Measurements from ENCODE around the gene PRKCE. TPM values are rescaled to one million over a fixed set of nuclear protein-coding genes. Genes with fewer than 3 reads are reported as not detected.

The PRKCE gene
- total and polyA plus RNA-seq, 2 of the 8 experiments (the other 6 are each of a cell fraction or from before 2014, with no cell fraction given): 0.54 to 2.1 TPM

DNA sequence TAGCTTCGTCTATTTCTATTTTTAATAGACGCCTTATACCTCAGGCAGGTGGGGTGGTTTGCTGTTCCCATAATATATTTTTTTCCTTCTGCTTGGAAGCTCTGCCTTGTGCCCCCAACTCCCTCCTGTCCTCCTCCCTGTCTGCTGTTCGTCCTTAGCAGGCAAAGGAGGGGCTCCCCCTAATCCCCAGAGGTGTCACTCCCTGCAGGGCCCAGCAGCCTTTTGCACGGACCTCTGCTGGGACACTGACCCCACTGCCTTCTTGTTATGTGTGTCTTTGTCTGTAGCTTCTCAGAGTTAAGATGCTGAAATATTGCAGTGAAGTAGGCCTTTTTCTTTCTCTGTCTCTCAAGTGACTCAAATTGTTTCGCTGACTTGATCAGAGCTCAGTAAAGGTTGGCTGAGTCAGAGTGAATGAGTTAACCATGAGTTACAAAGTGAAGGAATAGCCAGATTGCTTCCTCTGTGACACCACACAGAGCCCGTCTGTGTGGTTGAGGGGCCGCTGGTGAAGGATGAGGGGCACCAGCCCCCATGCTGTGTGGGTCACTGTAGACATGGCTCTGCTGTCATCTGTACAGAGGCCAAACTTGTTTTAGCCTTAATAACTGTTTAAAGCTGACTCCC is 47.7 kb downstream of the PRKCE start:
- H3K56ac ChIP-seq (replicated peaks; ENCODE audit: insufficient read length, low read depth, low read length): no peak overlapping the region
- no peak overlapping the region for H2BK15ac ChIP-seq (ENCODE audit: low read length)
- H3K23me2 ChIP-seq (ENCODE audit: low read depth, low read length): peaks cover 2% of the 10 kb centered on the region; the same call in 1 of the 2 replicates
- H4K5ac ChIP-seq (ENCODE audit: insufficient read length, low read depth, low read length): no peak overlapping the region
- H2BK12ac ChIP-seq (ENCODE audit: low read depth, low read length): no peak overlapping the region
- DNase-seq (ENCODE audit: low read depth in 1 of 2, low spot score in 2 of 2) (no peak), FAIRE-seq (no peak)
- H3K79me2 ChIP-seq (ENCODE audit: control insufficient read depth in 1 of 2, insufficient read depth in 2 of 2, low read length in 2 of 2): no peaks in the 10 kb centered on the region
- H3K9ac ChIP-seq (replicated peaks in 1 of 4; ENCODE audit: extremely low read depth in 1 of 4, low read depth in 3 of 4, low read length in 3 of 4): no peak overlapping the region
- no peaks in the 10 kb centered on the region for H4K20me1 ChIP-seq (replicated peaks in 1 of 2; ENCODE audit: control insufficient read depth in 1 of 2, insufficient read depth in 2 of 2, low read length in 2 of 2)
- no peak overlapping the region for H3K14ac ChIP-seq (ENCODE audit: insufficient read length)
- no peak overlapping the region for H3K4me3 ChIP-seq (ENCODE audit: extremely low read depth in 1 of 4, insufficient read depth in 2 of 4, low read depth in 3 of 4, low read length in 4 of 4)
- CTCF ChIA-PET (ENCODE audit: partially characterized antibody): interaction anchor here (0.9 to 2.2 kb wide), 3 partner anchors 13 to 237 kb away, joined by 3 to 8 read pairs (median 7); no protein-coding TSS in a partner anchor
- H3K27ac ChIP-seq (ENCODE audit: low read depth, low read length): no peak overlapping the region
- no peaks in the 10 kb centered on the region for H3K4me1 ChIP-seq (replicated peaks in 1 of 4; ENCODE audit: control insufficient read depth in 3 of 4, insufficient read depth in 4 of 4, low read length in 3 of 4)
- H3K23ac ChIP-seq (ENCODE audit: insufficient read length): no peak overlapping the region
- H3K27me3 ChIP-seq (replicated peaks in 1 of 4; ENCODE audit: control insufficient read depth in 3 of 4, extremely low read depth in 1 of 4, insufficient read depth in 3 of 4, low read length in 3 of 4): no peaks in the 10 kb centered on the region
- WGBS, 2 experiments (ENCODE audit: extremely low coverage in 1 of 2, insufficient coverage in 1 of 2, insufficient read length in 1 of 2, insufficient replicate concordance in 2 of 2, low coverage in 1 of 2, low lambda C conversion rate in 2 of 2, missing lambda C conversion rate in 1 of 2): 78% methylated on average over 7 of the region's 7 CpGs; no CpG with 5 or more reads in 1 of the 2 experiments
- no peak overlapping the region for H2AFZ ChIP-seq (ENCODE audit: low read length)
- POLR2A ChIA-PET (ENCODE audit: partially characterized antibody): no interaction called here
- H2AK5ac ChIP-seq (ENCODE audit: low read depth, low read length): no peak overlapping the region
- no peak overlapping the region for H4K91ac ChIP-seq (replicated peaks; ENCODE audit: insufficient read length, low read length)
- no peak overlapping the region for H3K18ac ChIP-seq (ENCODE audit: extremely low read depth, low read length)
- H3K4me2 ChIP-seq (ENCODE audit: insufficient read depth in 1 of 2, low read depth in 2 of 2, low read length in 2 of 2): no peak overlapping the region
- no peaks in the 10 kb centered on the region for H3K9me3 ChIP-seq (ENCODE audit: insufficient read depth in 2 of 2, low read depth in 1 of 2, low read length in 1 of 2)
- no peak overlapping the region for H2BK20ac ChIP-seq (ENCODE audit: low read length)
- no peaks in the 10 kb centered on the region for H3K36me3 ChIP-seq (ENCODE audit: control insufficient read depth in 2 of 4, insufficient read depth in 4 of 4, low read length in 3 of 4)
- no peak overlapping the region for H2BK120ac ChIP-seq (replicated peaks; ENCODE audit: low read depth, low read length)
- no peak overlapping the region for H2BK5ac ChIP-seq (ENCODE audit: low read depth, low read length)
- no peak overlapping the region for H3K4ac ChIP-seq (replicated peaks; ENCODE audit: insufficient read length, low read depth, low read length)
- no peaks in the 10 kb centered on the region for H3K79me1 ChIP-seq (ENCODE audit: low read depth, low read length)
- H4K8ac ChIP-seq (ENCODE audit: extremely low read depth, insufficient read depth, low read length): no peak overlapping the region
- TF ChIP-seq POU5F1 (IDR thresholded peaks at IDR 0.05; ENCODE audit: low read depth, low read length) (no peak), CREB1 (IDR thresholded peaks at IDR 0.05) (no peak), SIN3A (conservative IDR thresholded peaks at IDR 0.05 in 1 of 2, IDR thresholded peaks at IDR 0.05 in 1 of 2; ENCODE audit: low read depth in 1 of 2, low read length in 2 of 2) (no peak), NRF1 (IDR thresholded peaks at IDR 0.05; ENCODE audit: low read depth, low read length) (no peak)
